Liver (tissue), 9 donors: ENCODE data around the gene SCGB1D1. TPM values are rescaled to one million over a fixed set of nuclear protein-coding genes. Genes with fewer than 3 reads are reported as not detected.
"Not testable (repeated sequence)": the region's sequence is repeated elsewhere in the genome, so short reads cannot be mapped to it uniquely, and the experiment has no call there.

Experiments used
- DNase-seq: peaks from one replicate; pipeline ENCODE4 v3.0.0-alpha.2; 2017; ENCODE audit warnings: low spot score
- H3K27ac ChIP-seq, 2 donors: one replicate each; pipeline ENCODE4 v1.7.0; 2013; ENCODE audit warnings: inconsistent platforms in 2 of 2, low read length in 2 of 2, control low read depth in 1 of 2, low read depth in 1 of 2, mild to moderate bottlenecking in 1 of 2
- H3K27me3 ChIP-seq, 4 donors: one replicate each; pipeline versions ENCODE4 v1.6.1 to v1.7.0; 2013; ENCODE audit warnings: low read length in 3 of 4, inconsistent platforms in 1 of 4, mild to moderate bottlenecking in 1 of 4, moderate library complexity in 1 of 4; ENCODE audit not compliant: control insufficient read depth in 4 of 4, insufficient read depth in 4 of 4
- H3K36me3 ChIP-seq, 4 donors: one replicate each; pipeline versions ENCODE4 v1.6.1 to v1.7.0; 2013; ENCODE audit warnings: low read length in 3 of 4, mild to moderate bottlenecking in 3 of 4, low read depth in 1 of 4, moderate library complexity in 1 of 4; ENCODE audit not compliant: control insufficient read depth in 4 of 4, insufficient read depth in 3 of 4
- H3K4me1 ChIP-seq, 4 donors: one replicate each; pipeline versions ENCODE4 v1.6.1 to v1.7.0; 2013; ENCODE audit warnings: low read length in 3 of 4, mild to moderate bottlenecking in 3 of 4, moderate library complexity in 1 of 4; ENCODE audit not compliant: control insufficient read depth in 4 of 4, insufficient read depth in 4 of 4
- H3K4me3 ChIP-seq, 3 donors: one replicate each; pipeline versions ENCODE4 v1.6.1 to v1.7.0; 2013; ENCODE audit warnings: low read length in 3 of 3, control low read depth in 1 of 3, low read depth in 1 of 3, mild to moderate bottlenecking in 1 of 3
- H3K9ac ChIP-seq, 2 donors: one replicate each; pipeline ENCODE4 v1.7.0; 2013; ENCODE audit warnings: low read length in 2 of 2, mild to moderate bottlenecking in 2 of 2, moderate library complexity in 2 of 2, control low read depth in 1 of 2, low read depth in 1 of 2
- H3K9me3 ChIP-seq, 4 donors: one replicate each; pipeline versions ENCODE4 v1.6.1 to v1.7.0; 2013; ENCODE audit warnings: low read length in 3 of 4; ENCODE audit not compliant: control insufficient read depth in 4 of 4
- FOXA1 ChIP-seq: IDR thresholded peaks from 2 replicates; pipeline ENCODE4 v1.6.1; 2016; ENCODE audit warnings: antibody characterized with exemption
- HNF4A ChIP-seq, 2 donors: conservative IDR thresholded peaks; 2 replicates each; pipeline ENCODE4 v1.6.1; 2016; ENCODE audit warnings: antibody characterized with exemption in 2 of 2, mild to moderate bottlenecking in 2 of 2
- JUND ChIP-seq, 2 donors: IDR thresholded peaks; 2 replicates each; pipeline ENCODE4 v1.6.1; 2016; ENCODE audit warnings: antibody characterized with exemption in 2 of 2
- RXRA ChIP-seq, 2 donors: IDR thresholded peaks; 2 replicates each; pipeline ENCODE4 v1.6.1; 2017 to 2018; ENCODE audit warnings: antibody characterized with exemption in 2 of 2, mild to moderate bottlenecking in 1 of 2
- YY1 ChIP-seq: IDR thresholded peaks from 2 replicates; pipeline ENCODE4 v1.6.1; 2016; ENCODE audit warnings: antibody characterized with exemption, mild to moderate bottlenecking
- WGBS: extraction: QIAGEN DNeasy Blood & Tissue Kit; methylation state at CpG from one replicate; pipeline ENCODE4 v1.1.7; 2013; 5-methylcytosine and 5-hydroxymethylcytosine counted together
- polyA plus RNA-seq, 2 donors: library from polyadenylated mRNA; stranded (reverse) in 1 of 2; unstranded in 1 of 2; fragments of 200-250 nt in 1 of 2; fragments of >200 nt in 1 of 2; fragmentation: Nextera tagmentation in 1 of 2; extraction: Ambion mirVana in 1 of 2; gene quantifications; one replicate each; pipeline versions ENCODE4 v1.2.1 to v1.2.3, GENCODE V29; 2013 to 2015
- total RNA-seq, 2 donors: library from RNA; depleted of rRNA; stranded (reverse); fragments of >200 nt; gene quantifications; one replicate each; pipeline ENCODE4 v1.2.3, GENCODE V29; 2014
- TF ChIP-seq, protein P1 (sequence below): IDR thresholded peaks from 2 replicates; pipeline ENCODE4 v1.6.1; 2016; ENCODE audit warnings: antibody characterized with exemption, mild to moderate bottlenecking
- TF ChIP-seq, protein P2 (sequence below): fragments of 150-350 bp; IDR thresholded peaks from 2 replicates; pipeline ENCODE4 v1.5.1; 2017; ENCODE audit warnings: improper control_type of control experiment, low read depth, low read length; ENCODE audit not compliant: missing input control
- TF ChIP-seq, protein P3 (sequence below): IDR thresholded peaks from 2 replicates; pipeline ENCODE4 v1.6.1; 2016; ENCODE audit warnings: antibody characterized with exemption
- donor health status: healthy.
- donor health status: healthy.
- donor health status: healthy.
- donor health status: healthy.
- donor health status: healthy.

SCGB1D1 gene
- total and polyA plus RNA-seq, 4 donors = not detected

DNA sequence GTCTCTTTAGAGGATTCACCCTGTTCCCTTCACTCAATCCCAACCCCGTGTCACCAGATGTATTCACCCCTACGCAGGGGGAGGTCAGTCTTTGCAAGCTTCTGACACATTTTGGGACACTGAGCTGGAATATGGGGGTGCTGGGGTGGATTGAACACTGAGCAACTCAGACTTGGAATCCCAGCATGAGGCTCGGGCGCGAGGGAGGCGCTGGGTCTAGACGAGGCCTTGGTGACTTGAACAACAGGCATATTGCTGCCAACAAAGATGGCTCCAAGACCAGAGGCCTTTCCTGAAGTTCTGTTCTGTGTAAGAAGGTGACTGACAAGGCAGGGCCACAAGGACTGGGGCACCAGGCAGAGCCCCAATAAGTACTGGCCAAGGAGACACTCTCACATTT lies 15.4 kb downstream of the SCGB1D1 start:
- TF ChIP-seq YY1 = no peak
- TF ChIP-seq, protein P1, sequence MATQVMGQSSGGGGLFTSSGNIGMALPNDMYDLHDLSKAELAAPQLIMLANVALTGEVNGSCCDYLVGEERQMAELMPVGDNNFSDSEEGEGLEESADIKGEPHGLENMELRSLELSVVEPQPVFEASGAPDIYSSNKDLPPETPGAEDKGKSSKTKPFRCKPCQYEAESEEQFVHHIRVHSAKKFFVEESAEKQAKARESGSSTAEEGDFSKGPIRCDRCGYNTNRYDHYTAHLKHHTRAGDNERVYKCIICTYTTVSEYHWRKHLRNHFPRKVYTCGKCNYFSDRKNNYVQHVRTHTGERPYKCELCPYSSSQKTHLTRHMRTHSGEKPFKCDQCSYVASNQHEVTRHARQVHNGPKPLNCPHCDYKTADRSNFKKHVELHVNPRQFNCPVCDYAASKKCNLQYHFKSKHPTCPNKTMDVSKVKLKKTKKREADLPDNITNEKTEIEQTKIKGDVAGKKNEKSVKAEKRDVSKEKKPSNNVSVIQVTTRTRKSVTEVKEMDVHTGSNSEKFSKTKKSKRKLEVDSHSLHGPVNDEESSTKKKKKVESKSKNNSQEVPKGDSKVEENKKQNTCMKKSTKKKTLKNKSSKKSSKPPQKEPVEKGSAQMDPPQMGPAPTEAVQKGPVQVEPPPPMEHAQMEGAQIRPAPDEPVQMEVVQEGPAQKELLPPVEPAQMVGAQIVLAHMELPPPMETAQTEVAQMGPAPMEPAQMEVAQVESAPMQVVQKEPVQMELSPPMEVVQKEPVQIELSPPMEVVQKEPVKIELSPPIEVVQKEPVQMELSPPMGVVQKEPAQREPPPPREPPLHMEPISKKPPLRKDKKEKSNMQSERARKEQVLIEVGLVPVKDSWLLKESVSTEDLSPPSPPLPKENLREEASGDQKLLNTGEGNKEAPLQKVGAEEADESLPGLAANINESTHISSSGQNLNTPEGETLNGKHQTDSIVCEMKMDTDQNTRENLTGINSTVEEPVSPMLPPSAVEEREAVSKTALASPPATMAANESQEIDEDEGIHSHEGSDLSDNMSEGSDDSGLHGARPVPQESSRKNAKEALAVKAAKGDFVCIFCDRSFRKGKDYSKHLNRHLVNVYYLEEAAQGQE = no peak
- TF ChIP-seq RXRA (IDR thresholded peaks at IDR 0.05) = no peak
- TF ChIP-seq JUND (IDR thresholded peaks at IDR 0.05) = no peak
- no peak for TF ChIP-seq HNF4A (conservative IDR thresholded peaks at IDR 0.05)
- TF ChIP-seq FOXA1 = no peak

DNA sequence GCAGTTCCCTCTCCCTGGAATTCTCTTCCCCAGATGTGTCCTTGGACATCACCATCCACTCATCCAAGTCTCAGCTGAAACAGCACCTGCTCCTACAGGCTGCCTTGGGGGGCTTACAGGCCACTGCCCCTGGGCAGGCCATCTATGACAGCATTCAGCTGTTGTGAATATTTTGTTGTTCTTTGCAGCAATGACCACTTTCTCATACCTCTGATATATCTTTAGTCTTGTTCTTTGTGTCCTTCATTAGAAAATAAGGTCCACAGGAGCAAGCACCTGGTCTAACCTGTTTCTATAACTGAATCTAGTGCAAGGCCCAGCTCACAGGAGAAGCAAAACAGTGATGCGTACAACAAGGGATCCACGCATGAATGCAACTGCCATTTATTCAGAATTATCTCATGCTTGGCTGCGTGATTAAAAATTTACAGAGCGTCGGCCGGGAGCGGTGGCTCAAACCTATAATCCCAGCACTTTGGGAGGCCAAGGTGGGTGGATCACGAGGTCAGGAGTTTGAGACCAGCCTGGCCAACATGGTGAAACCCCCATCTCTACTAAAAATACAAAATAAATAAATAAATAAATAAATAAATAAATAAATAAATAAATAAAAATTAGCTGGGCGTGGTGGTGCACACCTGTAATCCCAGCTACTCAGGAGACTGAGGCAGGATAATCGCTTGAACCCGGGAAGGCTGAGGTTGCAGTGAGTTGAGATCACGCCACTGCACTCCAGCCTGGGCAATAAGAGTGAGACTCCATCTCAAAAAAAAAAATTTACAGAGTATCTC lies 16.5 kb downstream of the SCGB1D1 start:
- H3K9me3 ChIP-seq, H3K36me3 ChIP-seq, DNase-seq, H3K4me1 ChIP-seq, H3K4me3 ChIP-seq, H3K27ac ChIP-seq, H3K9ac ChIP-seq, H3K27me3 ChIP-seq: not testable (repeated sequence)
- WGBS = 91% methylated on average over 12 of the region's 12 CpGs

More for the DNA sequence above, 15.4 kb downstream of the SCGB1D1 start:
- Histone ChIP-seq H3K9ac (no peak overlapping the region), H3K4me1 (peaks cover 0 to 2% (median under 1%) of the 10 kb centered on the region in 4 donors), H3K36me3 (no peaks in the 10 kb centered on the region), H3K27ac (no peak overlapping the region), H3K4me3 (no peak overlapping the region), H3K9me3 (no peaks in the 10 kb centered on the region), H3K27me3 (no peaks in the 10 kb centered on the region)
- 92% methylated on average over 7 of the region's 7 CpGs for WGBS
- DNase-seq = no peak

DNA sequence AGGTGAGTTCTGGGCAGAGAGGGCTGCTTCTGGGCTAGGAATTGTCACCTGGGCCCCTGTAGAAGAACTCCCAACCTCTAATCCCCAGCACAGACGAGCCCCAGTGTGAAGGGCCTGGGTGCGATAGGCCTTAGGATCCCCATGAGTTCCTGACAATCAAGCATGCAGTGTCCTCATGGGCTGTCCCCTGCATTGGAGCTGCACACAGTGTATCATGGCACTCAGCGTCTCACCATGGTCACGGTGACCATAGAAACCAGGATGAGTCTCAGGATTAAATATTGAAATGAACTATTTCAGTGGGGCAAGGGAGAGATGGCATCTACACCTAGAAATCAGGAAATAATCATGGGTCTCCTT lies 18.7 kb downstream of the SCGB1D1 start:
- TF ChIP-seq, protein P2, sequence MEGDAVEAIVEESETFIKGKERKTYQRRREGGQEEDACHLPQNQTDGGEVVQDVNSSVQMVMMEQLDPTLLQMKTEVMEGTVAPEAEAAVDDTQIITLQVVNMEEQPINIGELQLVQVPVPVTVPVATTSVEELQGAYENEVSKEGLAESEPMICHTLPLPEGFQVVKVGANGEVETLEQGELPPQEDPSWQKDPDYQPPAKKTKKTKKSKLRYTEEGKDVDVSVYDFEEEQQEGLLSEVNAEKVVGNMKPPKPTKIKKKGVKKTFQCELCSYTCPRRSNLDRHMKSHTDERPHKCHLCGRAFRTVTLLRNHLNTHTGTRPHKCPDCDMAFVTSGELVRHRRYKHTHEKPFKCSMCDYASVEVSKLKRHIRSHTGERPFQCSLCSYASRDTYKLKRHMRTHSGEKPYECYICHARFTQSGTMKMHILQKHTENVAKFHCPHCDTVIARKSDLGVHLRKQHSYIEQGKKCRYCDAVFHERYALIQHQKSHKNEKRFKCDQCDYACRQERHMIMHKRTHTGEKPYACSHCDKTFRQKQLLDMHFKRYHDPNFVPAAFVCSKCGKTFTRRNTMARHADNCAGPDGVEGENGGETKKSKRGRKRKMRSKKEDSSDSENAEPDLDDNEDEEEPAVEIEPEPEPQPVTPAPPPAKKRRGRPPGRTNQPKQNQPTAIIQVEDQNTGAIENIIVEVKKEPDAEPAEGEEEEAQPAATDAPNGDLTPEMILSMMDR = no peak
- TF ChIP-seq, protein P3, sequence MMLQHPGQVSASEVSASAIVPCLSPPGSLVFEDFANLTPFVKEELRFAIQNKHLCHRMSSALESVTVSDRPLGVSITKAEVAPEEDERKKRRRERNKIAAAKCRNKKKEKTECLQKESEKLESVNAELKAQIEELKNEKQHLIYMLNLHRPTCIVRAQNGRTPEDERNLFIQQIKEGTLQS = peak; percentile 0
- Histone ChIP-seq H3K27ac (no peak overlapping the region), H3K4me1 (peaks cover 0 to 2% (median under 1%) of the 10 kb centered on the region in 4 donors), H3K9ac (no peak overlapping the region), H3K9me3 (no peaks in the 10 kb centered on the region), H3K4me3 (no peak overlapping the region), H3K27me3 (no peaks in the 10 kb centered on the region), H3K36me3 (no peaks in the 10 kb centered on the region)
- WGBS = 75% methylated on average over 4 of the region's 4 CpGs
- no peak for DNase-seq
